ENCODE measurements around the gene CMIP.

The CMIP gene

GRCh38 chr16:81473969-81474959, 29.7 kb downstream of the CMIP start:
- DNase-seq, result no peak

GRCh38 chr16:81477697-81478693, 33.4 kb downstream of the CMIP start:
- no peak for DNase-seq

GRCh38 chr16:81478876-81479511, 34.4 kb downstream of the CMIP start:
- peak in 13 of 56 donors; percentile 15 to 41 (median 23) for DNase-seq

- DNase-seq, result no peak
These were observed 36.1 kb downstream of the CMIP start for GRCh38 chr16:81480606-81481206.

GRCh38 chr16:81481207-81481821, 36.7 kb downstream of the CMIP start:
- DNase-seq, result peak in 13 of 56 donors; percentile 9 to 53 (median 20)

GRCh38 chr16:81482329-81483063, 37.9 kb downstream of the CMIP start:
- no peak for DNase-seq

- no peak for DNase-seq
These were observed 38.7 kb downstream of the CMIP start for GRCh38 chr16:81483064-81483969.

GRCh38 chr16:81483970-81484595, 39.5 kb downstream of the CMIP start:
- no peak for DNase-seq

- DNase-seq, result no peak
These were observed 40.5 kb downstream of the CMIP start for GRCh38 chr16:81484908-81485624.

GRCh38 chr16:81485824-81486539, 41.4 kb downstream of the CMIP start:
- DNase-seq, result peak in 6 of 56 donors; percentile 11 to 49 (median 22)

GRCh38 chr16:81486540-81487061, 42.0 kb downstream of the CMIP start:
- DNase-seq, result peak in 1 of 56 donors; percentile 40

- DNase-seq, result no peak
These were observed 42.7 kb downstream of the CMIP start for GRCh38 chr16:81487301-81487720.

GRCh38 chr16:81488687-81489411, 44.2 kb downstream of the CMIP start:
- no peak for DNase-seq

- DNase-seq, result no peak
These were observed 45.1 kb downstream of the CMIP start for GRCh38 chr16:81489547-81490267.
